GM21619 (cell line): ENCODE results near the gene TBL1X.
"Not testable (repeated sequence)": the region's sequence is repeated elsewhere in the genome, so short reads cannot be mapped to it uniquely, and the experiment has no call there.

ENCODE experiments used
- ATAC-seq: cut with Tn5 transposase; IDR thresholded peaks from one replicate; pipeline ENCODE4 v1.9.1; 2021; ENCODE audit not compliant: unreplicated experiment

TBL1X gene

GRCh38 chrX:9533611-9534010 is 68.8 kb downstream of the TBL1X start:
- no peak for ATAC-seq

- ATAC-seq = no peak
Measured at GRCh38 chrX:9534686-9535085, 69.8 kb downstream of the TBL1X start.

GRCh38 chrX:9535101-9535500 is 70.2 kb downstream of the TBL1X start:
- no peak for ATAC-seq

- ATAC-seq = not testable (repeated sequence)
Measured at GRCh38 chrX:9536156-9536555, 71.3 kb downstream of the TBL1X start.

- no peak for ATAC-seq
Measured at GRCh38 chrX:9537781-9538180, 72.9 kb downstream of the TBL1X start.

GRCh38 chrX:9538544-9539045 is 73.7 kb downstream of the TBL1X start:
- ATAC-seq = no peak

- ATAC-seq = no peak
Measured at GRCh38 chrX:9539605-9540387, 74.9 kb downstream of the TBL1X start.

GRCh38 chrX:9542106-9542760 is 77.4 kb downstream of the TBL1X start:
- ATAC-seq = no peak

GRCh38 chrX:9542761-9543111 is 77.9 kb downstream of the TBL1X start:
- ATAC-seq = no peak

- ATAC-seq = no peak
Measured at GRCh38 chrX:9555354-9555753, 90.5 kb downstream of the TBL1X start.

GRCh38 chrX:9557091-9557490 is 92.2 kb downstream of the TBL1X start:
- no peak for ATAC-seq

- ATAC-seq = no peak
Measured at GRCh38 chrX:9557521-9557920, 92.7 kb downstream of the TBL1X start.

- ATAC-seq = no peak
Measured at GRCh38 chrX:9558615-9559014, 93.8 kb downstream of the TBL1X start.

- no peak for ATAC-seq
Measured at GRCh38 chrX:9560219-9560618, 95.4 kb downstream of the TBL1X start.

- no peak for ATAC-seq
Measured at GRCh38 chrX:9561199-9561598, 96.3 kb downstream of the TBL1X start.

- ATAC-seq = no peak
Measured at GRCh38 chrX:9562851-9563250, 98.0 kb downstream of the TBL1X start.

- ATAC-seq = no peak
Measured at GRCh38 chrX:9566150-9566621, 101.3 kb downstream of the TBL1X start.

- no peak for ATAC-seq
Measured at GRCh38 chrX:9569876-9570301, 105.0 kb downstream of the TBL1X start.

- peak; percentile 25 for ATAC-seq
Measured at GRCh38 chrX:9573282-9574106, 108.6 kb downstream of the TBL1X start.

- ATAC-seq = no peak
Measured at GRCh38 chrX:9576059-9576458, 111.2 kb downstream of the TBL1X start.

- no peak for ATAC-seq
Measured at GRCh38 chrX:9577555-9577954, 112.7 kb downstream of the TBL1X start.
